GM19372 (cell line): ENCODE data around the gene CST9L.

Source experiments
- ATAC-seq: cut with Tn5 transposase; IDR thresholded peaks from one replicate; pipeline ENCODE4 v1.9.1; 2021; ENCODE audit warnings: mild to moderate bottlenecking, low read depth, moderate library complexity; ENCODE audit not compliant: unreplicated experiment

The CST9L gene

DNA sequence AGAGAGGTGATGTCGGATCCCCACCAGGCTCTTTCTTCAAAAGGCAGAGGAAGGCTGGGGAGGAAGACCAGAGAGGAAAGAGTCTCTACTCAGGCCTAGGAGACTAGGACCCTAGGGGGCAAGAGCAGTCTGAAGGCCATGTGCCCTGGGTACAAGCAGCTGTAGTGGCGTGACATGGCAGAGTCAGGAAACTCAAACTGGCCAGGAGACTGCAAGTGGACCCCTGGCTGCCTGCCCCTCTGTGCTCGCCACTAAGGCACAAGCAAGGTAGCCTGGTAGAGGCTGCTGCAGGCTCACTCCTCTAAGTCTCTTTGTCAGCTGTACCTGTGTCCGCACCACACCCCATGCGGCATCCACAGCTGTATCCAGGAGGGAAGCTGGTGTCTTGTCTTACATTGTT lies 19.9 kb downstream of the CST9L start:
- ATAC-seq = no peak

DNA sequence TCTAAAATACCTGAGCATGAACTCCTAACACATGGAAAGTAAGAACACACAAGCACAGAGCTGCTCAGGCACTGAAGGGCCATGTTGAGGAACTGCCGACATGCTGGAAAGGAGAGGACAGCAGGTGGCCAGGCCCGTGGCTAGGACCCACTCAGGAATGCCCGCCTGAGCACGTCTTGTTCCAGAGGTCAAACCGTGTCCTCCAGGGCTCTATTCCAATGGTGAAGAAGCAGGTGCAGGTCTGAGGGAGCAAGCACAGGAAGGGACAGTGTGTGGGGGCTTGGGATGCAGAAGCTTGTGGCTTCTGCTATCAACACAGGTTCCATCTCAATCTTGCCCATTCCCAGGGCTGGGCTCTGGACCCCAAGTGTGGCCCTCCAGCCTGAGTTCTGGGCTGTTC lies 20.7 kb downstream of the CST9L start:
- ATAC-seq = no peak

DNA sequence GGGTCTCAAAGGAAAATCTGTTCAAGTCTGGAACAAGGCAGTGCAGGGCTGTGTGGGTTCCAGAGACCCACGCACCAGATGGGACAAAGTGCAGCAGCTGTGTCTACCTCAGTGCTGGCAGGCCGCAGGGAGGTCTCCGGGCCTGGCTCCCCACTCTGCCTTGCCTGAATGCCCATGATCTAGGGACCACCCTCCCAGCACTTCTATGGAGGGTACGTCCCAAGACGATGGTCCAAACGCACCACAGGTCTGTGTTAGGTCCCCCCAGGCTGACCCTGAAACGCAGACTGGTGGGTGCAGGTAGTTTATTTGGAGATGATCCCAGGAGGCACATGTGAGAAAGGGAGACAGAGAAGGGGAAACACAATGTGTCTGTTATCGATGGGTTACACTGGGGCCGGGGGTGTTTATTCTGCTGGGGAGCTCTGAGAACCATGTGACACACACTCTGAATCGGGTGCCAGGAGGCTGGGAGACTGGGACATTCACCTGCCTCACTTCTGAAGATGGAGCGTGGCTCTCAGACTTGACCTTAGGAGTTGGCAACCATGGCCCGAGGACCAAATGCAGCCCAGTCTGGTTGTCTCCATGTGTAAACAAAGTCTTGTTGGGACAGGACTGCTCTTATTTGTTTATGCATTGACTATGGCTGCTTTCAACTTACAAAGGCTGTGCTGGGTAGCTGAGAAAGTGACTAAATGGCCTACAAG lies 21.7 kb downstream of the CST9L start:
- no peak for ATAC-seq

DNA sequence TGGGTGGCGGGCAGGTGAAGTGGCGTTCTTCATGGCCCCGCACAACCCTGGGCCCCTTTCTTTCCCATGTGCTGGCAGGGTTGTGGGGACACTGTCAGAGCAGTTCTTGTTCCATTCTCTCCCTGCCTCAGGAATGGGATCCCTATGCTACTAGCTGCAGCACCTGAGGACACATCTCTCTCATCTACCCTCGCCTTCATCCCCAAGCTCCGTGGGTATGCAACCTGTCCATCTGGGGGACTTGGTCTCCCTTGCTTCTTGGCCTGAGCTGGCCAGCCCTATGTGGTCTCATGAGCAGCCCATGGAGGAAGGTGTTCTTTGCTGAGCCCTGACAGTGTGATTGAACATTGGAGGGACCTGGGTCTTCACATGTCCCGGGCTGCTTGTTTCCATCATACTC lies 24.2 kb downstream of the CST9L start:
- ATAC-seq = no peak

DNA sequence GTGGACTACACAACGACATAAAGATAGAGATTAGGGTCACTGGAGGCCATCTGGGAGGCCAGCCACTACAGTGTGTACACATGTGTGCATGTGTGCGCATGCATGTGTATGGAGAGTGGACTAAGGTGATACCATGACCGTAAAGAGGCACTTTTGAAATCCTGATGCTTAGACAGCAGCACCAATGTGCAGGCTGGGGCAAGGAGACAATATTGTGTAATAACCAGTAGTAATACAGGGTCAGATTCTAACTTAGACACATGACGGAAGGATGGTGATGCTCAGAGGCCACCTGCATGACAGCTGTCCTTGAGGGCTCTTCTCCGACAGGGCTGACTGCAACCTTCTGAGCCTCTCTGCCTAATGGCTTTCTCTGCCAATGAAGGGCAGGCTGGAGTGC lies 25.5 kb downstream of the CST9L start:
- no peak for ATAC-seq

DNA sequence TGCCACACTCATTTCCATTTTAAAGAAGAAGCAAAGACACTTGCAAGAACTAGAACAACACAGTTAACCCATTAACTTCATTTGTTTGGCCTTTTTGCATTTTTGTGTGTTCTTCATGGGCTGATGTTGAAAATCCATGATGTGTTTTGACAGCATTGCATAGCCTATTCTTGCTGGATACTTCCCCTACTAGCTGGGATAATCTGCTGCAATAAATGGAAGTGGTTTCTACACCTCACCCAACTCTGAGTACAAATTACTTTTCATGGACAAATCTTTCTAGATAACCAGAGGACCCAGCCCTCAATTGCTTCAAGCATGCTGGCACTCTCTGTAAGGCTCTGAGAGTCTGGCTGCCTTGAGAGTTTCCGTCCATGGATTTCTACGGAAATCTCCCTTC lies 26.5 kb downstream of the CST9L start:
- ATAC-seq = no peak

DNA sequence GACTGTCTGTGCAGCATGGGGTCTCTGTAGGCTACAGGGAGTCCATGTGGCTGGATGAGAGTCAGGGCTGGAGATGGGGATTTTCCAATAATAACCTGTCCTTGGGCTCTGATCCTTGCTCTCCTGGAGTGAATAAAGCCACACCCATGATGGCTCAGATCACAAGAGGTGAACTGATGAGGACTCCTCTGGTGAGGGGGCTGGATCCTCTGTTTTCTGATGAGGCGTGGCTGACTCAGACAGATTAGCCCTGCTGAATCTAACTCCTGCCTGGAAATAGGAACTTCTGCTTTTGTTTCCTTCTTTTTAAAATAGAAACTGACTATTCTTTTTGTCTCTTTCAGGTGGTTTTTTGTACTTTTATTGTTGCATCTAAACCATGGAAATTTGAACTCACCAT lies 27.0 kb downstream of the CST9L start:
- ATAC-seq = no peak

DNA sequence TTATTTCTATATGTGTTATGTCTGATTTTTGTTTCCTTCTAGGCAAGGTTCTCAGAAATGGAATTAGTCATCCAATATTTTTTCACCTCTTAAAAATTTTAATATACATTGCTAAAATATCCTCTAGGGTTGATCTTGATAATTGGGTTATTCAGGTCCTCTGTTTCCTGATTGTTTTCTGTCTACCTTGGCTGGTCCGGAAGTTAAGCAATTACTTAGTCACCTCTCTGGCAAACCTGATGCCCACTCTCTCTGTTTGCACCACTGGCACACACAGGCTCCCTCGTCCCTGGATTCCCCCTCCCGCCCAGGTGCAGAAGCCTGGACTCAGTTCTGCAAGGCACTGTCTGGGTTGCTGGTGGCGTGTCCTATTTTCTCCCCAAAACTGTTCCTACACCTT lies 27.7 kb downstream of the CST9L start:
- no peak for ATAC-seq

DNA sequence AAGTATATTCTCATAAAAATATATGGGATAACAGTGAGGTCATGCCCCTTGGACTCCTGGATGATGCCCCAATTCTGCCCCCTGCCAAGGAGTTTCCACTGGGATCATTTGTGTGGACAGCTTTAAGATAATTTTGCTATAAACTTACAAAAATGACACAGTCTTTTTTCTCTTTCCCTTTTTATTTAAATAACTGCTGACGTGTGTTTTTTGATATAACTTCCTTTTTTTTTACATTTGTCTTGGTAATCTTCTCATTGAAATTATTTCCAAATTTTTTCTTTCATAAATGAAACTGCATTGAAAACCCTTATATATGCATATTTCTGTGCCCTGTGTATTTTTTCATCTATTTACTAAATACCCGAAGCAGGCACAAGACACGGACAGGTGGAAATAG lies 31.3 kb downstream of the CST9L start:
- no peak for ATAC-seq

DNA sequence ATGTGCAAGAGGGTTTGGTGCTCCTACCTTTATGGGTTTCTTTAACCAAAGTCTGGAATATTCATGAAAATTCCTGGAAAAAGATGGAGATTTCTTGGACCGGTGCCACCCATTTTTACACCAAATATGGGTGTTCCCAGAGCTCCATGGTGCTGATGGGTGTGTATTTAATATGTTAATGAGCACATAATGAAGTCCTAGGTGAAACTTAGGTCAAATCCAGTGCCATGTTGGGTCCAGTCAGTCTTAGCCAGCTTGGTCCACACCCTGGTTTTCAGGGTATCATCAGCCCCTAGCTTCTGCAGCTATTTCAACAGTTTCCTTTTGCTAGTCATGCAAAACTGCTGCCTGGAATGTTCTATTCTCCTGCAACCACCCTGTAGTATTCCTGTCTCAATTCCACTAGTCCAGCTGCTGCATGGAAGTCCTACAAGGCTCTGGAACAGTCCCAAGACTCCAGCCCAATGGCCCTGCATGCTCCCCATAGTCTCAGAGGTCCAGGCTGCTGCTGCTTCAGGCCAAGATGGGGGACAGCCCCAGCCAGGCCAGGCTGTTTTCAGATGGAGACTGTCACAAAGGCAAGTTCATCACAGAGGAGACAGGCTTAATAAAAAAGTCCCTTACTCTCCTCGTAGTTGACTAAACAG lies 31.8 kb downstream of the CST9L start:
- no peak for ATAC-seq

DNA sequence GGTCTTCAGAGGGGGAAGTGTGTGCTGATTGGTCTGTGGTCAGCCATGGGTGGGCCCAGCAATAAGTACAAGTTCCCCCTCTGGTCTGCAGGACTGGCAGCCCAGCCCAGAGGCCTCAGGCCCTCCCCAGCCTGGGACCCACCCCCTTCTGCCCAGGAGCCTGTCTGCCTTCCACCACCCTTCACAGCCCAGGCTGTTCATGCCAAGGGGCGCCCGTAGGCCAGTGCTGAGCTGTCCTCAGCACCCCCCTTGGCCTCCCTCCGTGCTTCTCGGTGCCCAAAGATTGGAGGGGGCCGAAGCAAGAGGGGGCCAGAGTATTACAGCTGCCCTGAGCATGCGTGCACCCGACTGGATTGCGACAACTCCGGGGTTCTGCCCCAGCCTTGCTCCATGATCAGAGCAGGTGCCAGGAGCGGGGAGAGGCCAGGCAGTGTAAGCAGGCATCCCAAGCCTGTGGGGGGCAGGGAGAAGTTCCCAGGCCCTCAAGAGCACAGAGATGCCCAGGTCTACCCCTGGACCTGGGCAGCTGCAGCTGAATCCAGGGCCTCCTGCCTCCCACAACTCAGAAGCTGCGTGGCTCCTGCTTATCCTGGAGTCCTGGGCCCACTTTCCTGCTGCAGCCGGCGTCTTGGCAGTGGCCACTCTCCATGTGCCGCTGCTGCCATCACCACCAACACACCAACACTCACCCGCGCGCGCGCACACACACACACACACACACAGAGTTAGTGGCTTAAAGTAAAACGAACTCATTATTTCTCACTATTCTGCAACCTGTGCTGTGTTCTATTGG lies 33.3 kb downstream of the CST9L start:
- no peak for ATAC-seq

DNA sequence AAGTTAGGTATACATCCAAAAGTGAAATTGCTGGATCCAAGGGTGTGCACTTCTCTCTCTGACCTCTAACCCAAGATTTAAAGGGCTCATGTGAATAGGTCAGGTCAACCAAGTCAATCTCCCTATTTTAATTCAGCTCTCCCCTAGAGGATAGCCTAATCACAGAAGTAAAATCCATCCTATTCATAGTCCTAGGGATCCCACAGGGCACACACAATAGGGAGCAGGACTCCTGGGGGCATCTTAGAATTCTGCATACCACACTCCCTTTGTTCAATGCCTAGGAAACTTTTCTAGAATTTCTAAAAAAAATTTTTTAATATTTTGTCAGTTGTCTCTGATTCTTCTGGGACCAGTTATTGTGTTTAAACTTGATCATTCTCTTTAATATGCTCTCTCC lies 35.1 kb downstream of the CST9L start:
- ATAC-seq = no peak

DNA sequence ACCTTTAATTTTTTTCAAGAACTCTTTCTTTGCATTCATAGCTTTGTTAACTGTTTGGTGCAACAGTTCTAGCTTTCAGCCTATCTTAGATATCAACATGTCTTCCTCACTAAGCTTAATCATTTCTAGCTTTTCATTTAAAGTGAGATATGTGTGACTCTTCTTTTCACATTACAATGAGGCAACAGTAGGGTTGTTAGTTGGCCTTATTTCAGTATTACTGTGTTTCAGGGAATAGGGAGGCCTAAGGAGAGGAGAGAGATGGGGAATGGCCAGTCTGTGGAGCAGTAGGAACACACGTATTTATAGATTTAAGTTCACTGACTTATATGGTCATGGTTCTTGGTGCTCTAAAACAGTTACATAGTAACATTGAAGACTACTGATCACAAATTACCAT lies 35.8 kb downstream of the CST9L start:
- ATAC-seq = no peak

DNA sequence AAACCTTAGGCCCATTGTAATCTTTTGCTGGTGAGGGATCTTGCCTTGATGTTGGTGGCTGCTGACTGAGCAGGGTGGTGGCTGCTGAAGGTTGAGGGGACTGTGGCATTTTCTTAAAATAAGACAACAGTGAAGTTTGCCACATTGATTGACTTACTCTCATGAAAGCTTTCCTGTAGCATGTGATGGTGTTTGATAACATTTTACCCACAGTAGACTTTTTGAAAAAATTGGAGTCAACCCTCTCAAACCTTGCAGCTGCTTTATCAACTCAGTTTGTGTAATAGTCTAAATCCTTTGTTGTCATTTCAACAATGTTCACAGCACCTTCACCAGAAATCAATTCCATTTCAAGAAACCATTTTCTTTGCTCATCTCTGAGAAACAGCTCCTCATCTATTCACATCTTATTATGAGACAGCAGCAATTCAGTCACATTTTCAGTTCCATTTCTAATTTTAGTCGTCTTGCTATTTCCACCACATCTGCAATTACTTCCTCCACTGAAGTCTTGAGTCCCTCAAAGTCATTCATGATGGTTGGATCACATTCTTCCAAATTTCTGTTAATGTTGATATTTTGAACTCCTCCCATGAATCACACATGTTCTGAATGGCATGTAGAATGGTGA lies 37.2 kb downstream of the CST9L start:
- ATAC-seq = no peak

DNA sequence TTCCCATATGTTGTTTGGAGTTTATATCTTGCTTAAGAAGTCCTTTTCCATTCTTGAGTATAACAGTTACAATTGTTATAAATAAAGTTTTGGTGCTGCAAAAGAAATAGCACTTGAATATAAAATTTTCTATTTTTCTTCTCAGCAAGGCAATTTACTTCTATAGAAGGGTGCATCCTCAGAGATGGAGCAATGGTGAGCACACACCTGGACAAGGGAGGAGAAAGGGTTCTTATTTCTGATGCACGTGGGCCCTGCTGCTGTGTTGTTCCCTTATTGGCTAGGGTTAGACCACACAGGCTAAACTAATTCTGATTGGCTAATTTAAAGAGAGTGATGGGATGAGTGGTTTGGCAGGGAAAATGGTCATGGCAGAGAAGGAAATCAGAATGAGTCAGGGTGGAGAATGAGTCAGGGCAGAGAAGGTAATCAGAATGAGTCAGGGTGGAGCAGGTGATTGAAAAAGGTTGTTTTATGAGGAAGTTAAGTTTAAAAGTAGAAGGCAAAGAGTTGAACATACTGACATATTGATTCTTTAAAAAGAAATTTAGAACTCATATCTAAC lies 39.3 kb downstream of the CST9L start:
- no peak for ATAC-seq

DNA sequence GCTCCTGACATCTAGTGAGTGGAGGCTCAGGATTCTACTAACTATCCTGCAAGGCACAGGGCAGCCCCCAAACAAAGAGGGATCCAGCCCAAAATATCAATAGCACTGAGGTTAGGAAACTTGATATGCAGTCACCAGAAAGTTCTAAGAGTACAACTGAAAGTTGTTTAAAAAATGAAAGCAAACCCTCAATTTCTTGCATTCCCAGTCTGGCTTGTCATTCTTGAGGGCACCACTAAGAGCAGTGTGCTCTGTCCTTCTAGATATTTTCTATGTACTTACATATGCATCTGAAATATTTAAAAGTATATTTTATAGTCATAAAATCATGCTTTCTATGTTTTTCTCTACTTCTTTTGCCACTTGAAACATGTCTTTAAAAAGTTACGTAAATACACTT lies 41.4 kb downstream of the CST9L start:
- ATAC-seq = no peak

DNA sequence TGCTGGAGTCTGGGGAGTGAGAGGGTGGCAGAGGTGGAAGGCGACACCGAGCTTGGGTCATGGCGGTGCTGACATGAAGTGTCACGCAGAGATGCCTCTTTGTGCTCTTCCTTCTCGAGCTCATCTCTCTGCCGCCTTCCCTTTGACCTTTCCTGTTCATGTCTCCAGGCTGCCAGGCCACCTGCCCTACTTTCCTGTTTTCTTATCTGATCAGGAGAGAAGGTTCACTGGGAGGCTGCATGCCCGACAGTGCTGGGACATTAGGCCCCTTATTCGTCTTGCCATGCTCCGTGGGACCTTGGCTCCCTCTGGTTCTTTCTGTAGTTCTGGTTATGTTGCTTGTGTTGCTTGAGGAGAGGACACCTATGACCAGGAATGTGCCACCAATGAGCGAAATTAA lies 44.1 kb downstream of the CST9L start:
- ATAC-seq = no peak

DNA sequence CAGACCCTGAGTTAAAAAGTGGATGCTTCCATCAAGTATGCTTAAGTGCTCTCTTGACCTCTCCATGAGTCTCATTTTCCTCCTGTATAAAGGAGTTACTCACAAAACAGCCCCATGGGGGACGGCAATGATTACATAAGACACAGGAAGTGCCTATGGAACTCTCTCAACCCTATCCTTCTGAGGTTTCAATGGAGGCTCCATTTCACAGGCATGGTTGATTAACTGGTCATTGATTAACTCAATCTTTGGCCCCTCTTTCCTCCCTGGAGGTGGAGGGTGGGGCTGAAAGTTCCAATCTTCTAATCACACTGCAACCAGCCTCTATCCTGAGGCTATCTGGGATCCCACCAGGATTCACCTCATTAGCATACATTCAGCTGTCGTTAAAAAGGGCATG lies 48.1 kb downstream of the CST9L start:
- no peak for ATAC-seq

DNA sequence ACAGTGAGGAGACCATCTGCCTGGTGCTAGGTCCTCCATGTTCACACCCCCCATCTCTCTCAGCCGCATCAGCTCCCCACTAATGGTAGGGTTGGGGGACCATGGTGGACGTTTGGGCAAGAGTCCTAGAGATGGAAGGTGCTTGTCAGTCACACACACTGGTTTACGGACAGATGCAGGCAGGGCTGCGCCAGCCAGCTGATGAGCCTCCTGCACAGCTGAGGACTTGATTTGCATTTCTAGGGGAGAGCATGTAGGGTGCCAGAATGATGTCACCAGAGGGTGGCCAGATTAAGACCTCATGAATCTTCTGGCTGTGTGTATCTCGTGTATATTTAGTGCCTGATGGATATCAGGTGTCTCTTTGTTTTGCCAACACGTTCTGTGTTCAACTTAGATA lies 48.7 kb downstream of the CST9L start:
- ATAC-seq = no peak

DNA sequence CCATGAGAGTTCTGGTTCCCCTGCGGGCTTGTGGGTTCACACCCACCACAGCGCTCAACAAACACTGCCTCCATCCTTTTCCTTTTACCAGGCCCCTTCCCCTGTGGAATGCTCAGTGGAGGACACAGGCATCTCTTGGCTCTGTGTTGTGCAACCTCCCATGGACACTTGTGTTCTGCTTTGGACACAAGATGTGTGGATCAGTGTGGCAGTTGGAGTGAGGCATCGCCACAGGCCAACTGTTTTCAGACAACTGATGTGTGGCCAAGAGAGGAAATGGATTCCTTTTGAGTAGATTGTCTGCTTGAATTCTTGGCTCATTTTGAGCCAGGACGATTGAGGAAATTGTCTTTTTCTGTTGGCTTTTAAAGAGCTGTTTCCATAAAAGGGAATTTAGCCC lies 50.6 kb downstream of the CST9L start:
- ATAC-seq = no peak
